ENCODE results near the gene ENPP6.
"Not testable (repeated sequence)": the region's sequence is repeated elsewhere in the genome, so short reads cannot be mapped to it uniquely, and the experiment has no call there.

- TF ChIP-seq EZH2 (IDR thresholded peaks at IDR 0.05; ENCODE audit: borderline replicate concordance, low read depth, low read length, severe bottlenecking); CTCF (IDR thresholded peaks at IDR 0.05; ENCODE audit: extremely low read depth in 1 of 2, insufficient read depth in 1 of 2, low read depth in 1 of 2, low read length in 2 of 2); JUN (IDR thresholded peaks at IDR 0.05; ENCODE audit: borderline replicate concordance, insufficient read depth, insufficient read length, low read depth); POLR2A (IDR thresholded peaks at IDR 0.05; ENCODE audit: low read depth, low read length); MYC (IDR thresholded peaks at IDR 0.05; ENCODE audit: low read depth, low read length); POLR2AphosphoS5 (IDR thresholded peaks at IDR 0.05; ENCODE audit: insufficient read depth, low read depth, low read length); GATA2 (IDR thresholded peaks at IDR 0.05; ENCODE audit: insufficient read depth, insufficient read length, low read depth, low read length): not testable (repeated sequence)
These were observed 76.8 kb downstream of the ENPP6 start for GRCh38 chr4:184140901-184141300.

Data from endothelial cell of umbilical vein (primary cell).